ENCODE measurements around the gene CDKN2AIP. TPM values are rescaled to one million over a fixed set of nuclear protein-coding genes. Genes with fewer than 3 reads are reported as not detected.

CDKN2AIP gene
- total RNA-seq, 4 donors from 2014 or later: 17.1 to 24.4 (median 22.7) TPM

DNA sequence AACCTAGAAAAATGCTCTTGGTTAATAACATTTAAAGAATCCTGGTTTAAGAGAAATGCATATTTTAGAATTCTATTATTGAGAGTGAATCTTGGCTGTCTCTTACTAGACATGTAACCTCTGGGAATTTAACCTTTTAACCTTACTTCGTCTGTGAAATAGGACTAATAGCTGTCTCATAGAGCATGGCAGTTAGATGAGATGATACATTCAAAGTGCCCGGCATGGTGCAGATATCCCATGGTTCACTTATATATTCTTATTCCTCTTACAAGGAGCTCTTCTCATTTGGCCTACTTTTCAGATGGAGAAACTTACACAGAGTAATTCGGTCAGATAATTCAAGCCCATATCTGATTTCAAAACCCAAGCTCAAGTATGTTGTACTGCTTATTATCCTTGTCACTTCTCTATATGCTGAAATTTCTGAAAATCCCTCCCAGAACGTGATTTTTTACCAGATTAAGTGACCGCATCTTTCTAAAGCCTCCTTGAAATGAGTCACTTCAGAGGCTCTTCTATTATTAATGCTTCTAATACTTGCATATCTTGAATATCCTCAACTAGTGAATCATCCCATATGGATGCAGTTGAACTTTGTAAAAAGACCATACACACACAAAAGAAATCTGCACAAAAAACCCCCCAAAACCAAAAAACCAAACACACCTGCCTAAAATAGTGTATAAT lies 4.9 kb downstream of the CDKN2AIP start:
- TF ChIP-seq, protein P1, sequence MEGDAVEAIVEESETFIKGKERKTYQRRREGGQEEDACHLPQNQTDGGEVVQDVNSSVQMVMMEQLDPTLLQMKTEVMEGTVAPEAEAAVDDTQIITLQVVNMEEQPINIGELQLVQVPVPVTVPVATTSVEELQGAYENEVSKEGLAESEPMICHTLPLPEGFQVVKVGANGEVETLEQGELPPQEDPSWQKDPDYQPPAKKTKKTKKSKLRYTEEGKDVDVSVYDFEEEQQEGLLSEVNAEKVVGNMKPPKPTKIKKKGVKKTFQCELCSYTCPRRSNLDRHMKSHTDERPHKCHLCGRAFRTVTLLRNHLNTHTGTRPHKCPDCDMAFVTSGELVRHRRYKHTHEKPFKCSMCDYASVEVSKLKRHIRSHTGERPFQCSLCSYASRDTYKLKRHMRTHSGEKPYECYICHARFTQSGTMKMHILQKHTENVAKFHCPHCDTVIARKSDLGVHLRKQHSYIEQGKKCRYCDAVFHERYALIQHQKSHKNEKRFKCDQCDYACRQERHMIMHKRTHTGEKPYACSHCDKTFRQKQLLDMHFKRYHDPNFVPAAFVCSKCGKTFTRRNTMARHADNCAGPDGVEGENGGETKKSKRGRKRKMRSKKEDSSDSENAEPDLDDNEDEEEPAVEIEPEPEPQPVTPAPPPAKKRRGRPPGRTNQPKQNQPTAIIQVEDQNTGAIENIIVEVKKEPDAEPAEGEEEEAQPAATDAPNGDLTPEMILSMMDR (IDR thresholded peaks at IDR 0.05; ENCODE audit: low read depth): no peak

DNA sequence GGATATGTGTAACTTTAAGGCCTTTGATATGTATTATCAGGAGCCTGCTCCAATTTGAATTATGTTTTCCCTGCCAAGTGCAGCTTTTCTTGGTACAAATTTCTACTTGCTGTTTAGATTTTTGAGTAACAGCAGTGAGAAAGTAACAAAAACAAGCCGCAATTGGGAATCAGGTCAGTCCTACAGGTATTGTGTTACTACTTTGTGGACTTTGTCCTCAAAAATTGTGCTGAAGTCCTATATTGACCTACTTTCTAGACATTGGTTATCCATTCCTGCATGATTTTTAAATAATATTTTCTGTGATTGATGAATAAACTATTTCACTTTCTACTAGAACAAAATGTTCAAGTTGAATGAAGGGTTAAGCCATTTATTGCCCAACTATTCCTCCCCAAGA lies 5.7 kb downstream of the CDKN2AIP start:
- TF ChIP-seq, protein P1 (IDR thresholded peaks at IDR 0.05; ENCODE audit: low read depth): no peak

DNA sequence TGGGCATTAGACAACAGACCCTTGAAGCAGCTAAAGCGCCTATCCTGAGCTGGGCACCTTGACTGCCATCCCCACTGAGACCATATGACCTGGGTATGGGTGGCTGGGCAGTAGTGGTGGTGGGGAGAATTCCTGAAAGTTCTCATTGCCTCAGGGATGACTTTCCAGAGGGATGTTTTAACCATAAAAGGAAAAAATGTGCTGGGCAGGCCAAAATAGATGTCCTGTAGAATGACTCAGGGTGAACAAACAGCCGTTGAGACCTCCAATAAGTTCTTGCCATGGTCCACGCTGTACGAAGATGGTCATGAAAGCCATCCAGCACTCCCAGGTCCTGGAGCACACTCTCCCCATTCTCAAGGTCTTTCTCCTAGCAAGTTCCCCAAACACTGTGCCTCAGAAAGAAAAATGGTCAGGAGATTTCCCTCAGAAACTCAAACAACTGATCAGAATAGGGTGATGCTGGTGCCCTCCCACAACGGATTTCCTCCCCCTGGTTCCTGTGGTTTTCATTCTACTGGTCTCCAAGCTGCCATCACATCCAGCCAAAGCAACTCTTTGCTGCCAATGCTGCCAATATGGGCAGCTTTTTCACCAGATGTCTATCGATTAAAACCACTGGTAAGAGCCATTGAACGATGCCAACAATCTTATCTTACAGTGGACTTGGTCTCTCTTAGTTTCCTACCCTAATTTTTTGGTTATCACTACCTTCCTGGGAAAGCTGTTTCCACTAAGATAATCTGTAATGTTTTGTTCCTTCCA lies 11.2 kb downstream of the CDKN2AIP start:
- TF ChIP-seq, protein P1 (IDR thresholded peaks at IDR 0.05; ENCODE audit: low read depth): no peak

DNA sequence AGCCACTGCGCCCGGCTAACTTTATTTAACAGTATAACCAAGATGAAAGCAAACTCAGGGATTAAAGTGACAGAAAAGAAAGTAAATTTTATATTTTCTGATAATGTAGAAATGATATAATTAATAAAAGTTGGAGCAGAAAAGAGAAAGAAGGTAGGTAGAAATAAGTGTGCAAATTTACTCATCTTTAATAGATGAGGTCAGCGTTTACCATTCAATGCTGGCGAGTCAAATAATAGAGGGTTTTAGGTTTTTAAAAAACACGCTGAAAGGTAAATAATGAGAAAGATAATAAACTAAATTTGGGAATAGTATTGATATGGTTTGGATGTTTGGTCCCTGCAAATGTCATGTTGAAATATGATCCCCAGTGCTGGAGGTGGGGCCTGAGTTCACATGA lies 13.6 kb downstream of the CDKN2AIP start:
- TF ChIP-seq, protein P1 (IDR thresholded peaks at IDR 0.05; ENCODE audit: low read depth): no peak

DNA sequence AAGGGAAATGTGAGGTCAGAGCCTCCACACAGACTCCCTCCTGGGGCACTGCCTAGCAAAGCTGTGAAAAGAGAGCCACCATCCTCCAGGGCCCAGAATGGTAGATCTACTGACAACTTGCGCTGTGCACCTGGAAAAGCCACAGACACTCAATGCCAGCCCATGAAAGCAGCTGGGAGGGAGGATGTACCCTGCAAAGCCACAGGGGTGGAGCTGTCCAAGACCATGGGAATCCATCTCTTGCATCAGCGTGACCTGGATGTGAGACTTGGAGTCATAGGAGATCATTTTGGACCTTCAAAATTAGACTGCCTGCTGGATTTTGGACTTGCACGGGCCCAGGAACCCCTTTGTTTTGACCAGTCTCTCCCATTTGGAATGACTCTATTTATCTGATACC lies 22.8 kb downstream of the CDKN2AIP start:
- TF ChIP-seq, protein P1 (IDR thresholded peaks at IDR 0.05; ENCODE audit: low read depth): no peak

DNA sequence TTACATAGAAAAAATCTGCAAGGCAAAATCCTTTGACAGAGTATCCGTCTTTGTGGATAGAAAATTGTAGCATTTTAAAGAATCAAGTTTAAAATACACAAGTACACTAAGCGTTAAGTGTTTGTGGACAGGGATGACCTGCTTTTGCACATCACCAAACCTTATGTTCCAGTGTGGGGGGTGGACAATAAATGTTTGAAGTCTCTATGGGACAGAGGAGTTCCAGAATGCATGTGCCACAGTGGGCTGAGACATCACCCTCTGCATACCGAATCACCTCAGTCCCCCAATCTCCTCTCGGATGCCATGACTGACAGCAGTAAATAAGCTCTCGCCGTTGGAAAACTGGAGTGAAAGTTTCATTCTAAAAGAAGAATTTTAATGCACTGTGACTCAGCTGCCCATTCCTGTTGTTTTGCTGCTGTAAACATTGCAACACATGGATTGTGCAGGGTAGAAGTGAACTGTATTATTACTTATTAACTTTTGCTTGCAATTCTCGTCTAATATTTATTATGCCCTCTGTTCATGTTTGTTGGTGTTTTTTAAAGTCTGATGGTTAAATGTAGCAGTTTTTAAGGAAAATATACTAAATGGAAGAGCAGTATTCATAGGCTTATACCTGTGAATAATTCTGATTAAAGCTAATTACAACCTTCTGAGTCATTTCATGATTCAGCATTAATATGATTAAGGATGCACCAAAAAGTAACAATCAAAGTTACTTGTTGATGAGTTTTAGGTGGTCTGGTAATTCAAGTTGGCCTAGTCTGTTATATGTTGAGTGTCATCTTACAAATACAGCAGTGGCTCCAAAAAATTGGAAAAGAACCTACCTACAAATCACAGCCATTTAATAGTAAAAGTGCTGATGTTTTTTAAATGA lies 24.0 kb downstream of the CDKN2AIP start:
- TF ChIP-seq, protein P1 (IDR thresholded peaks at IDR 0.05; ENCODE audit: low read depth): no peak

DNA sequence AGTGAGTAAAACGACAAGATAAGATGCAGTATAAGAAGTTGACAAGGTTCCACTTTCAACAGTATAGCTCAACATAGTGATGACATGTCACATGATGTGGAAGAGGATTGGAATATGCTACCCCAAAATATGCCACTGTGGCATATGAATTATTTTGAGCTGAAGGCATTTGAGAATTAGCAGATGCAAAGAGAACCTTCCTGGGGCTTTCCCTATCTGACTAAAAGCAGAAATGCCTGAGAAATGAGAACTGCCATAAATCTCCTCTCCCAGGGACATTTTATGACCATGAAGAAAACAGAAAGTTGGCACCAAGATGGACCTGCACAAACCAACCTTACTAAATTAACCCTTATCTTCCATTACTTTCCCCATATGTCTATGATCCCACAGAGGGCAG lies 24.8 kb downstream of the CDKN2AIP start:
- TF ChIP-seq, protein P1 (IDR thresholded peaks at IDR 0.05; ENCODE audit: low read depth): no peak

Data from subcutaneous adipose tissue (tissue), 4 donors.